ENCODE measurements around the gene MEG3. TPM values are rescaled to one million over a fixed set of nuclear protein-coding genes. Genes with fewer than 3 reads are reported as not detected.

The MEG3 gene
- total RNA-seq, 2 donors from 2014 or later: 6.5 to 9.5 TPM

- Histone ChIP-seq H3K4me1 (no peaks in the 10 kb centered on the region), H3K36me3 (no peaks in the 10 kb centered on the region), H3K9me3 (no peaks in the 10 kb centered on the region), H3K27ac (no peak overlapping the region), H3K4me3 (no peak overlapping the region), H3K27me3 (no peaks in the 10 kb centered on the region)
- no peak for TF ChIP-seq CTCF (IDR thresholded peaks at IDR 0.05)
- DNase-seq (ENCODE audit: low spot score): no peak
Observed at GRCh38 chr14:100861937-100862247, 36.0 kb downstream of the MEG3 start.

GRCh38 chr14:100862277-100862676 is 36.4 kb downstream of the MEG3 start:
- H3K4me3 ChIP-seq: no peak overlapping the region
- no peaks in the 10 kb centered on the region for H3K4me1 ChIP-seq
- no peak for DNase-seq (ENCODE audit: low spot score)
- no peaks in the 10 kb centered on the region for H3K9me3 ChIP-seq
- TF ChIP-seq CTCF (IDR thresholded peaks at IDR 0.05): no peak
- H3K27me3 ChIP-seq: no peaks in the 10 kb centered on the region
- no peaks in the 10 kb centered on the region for H3K36me3 ChIP-seq
- no peak overlapping the region for H3K27ac ChIP-seq

- H3K27me3 ChIP-seq: no peaks in the 10 kb centered on the region
Observed at GRCh38 chr14:100862793-100863192, 36.9 kb downstream of the MEG3 start.

GRCh38 chr14:100864206-100864605 is 38.3 kb downstream of the MEG3 start:
- Histone ChIP-seq H3K9me3 (no peaks in the 10 kb centered on the region), H3K4me1 (no peaks in the 10 kb centered on the region), H3K4me3 (no peak overlapping the region), H3K27ac (no peak overlapping the region), H3K36me3 (no peaks in the 10 kb centered on the region), H3K27me3 (no peaks in the 10 kb centered on the region)
- no peak for DNase-seq (ENCODE audit: low spot score)
- no peak for TF ChIP-seq CTCF (IDR thresholded peaks at IDR 0.05)

More at GRCh38 chr14:100862793-100863192, 36.9 kb downstream of the MEG3 start:
- Histone ChIP-seq H3K27ac (no peak overlapping the region), H3K4me1 (no peaks in the 10 kb centered on the region), H3K9me3 (no peaks in the 10 kb centered on the region), H3K4me3 (no peak overlapping the region), H3K36me3 (no peaks in the 10 kb centered on the region)
- DNase-seq (ENCODE audit: low spot score): no peak
- no peak for TF ChIP-seq CTCF (IDR thresholded peaks at IDR 0.05)

- Histone ChIP-seq H3K4me1 (no peaks in the 10 kb centered on the region), H3K27me3 (no peaks in the 10 kb centered on the region), H3K27ac (no peak overlapping the region), H3K4me3 (no peak overlapping the region), H3K9me3 (no peaks in the 10 kb centered on the region), H3K36me3 (no peaks in the 10 kb centered on the region)
- no peak for TF ChIP-seq CTCF (IDR thresholded peaks at IDR 0.05)
- no peak for DNase-seq (ENCODE audit: low spot score)
Observed at GRCh38 chr14:100864960-100865681, 39.2 kb downstream of the MEG3 start.
